ENCODE measurements around the gene OR4M1. TPM values are rescaled to one million over a fixed set of nuclear protein-coding genes. Genes with fewer than 3 reads are reported as not detected.

Gene OR4M1
- total and polyA plus RNA-seq, 9 of the 15 experiments (the other 6 are each of a cell fraction or from before 2014, with no cell fraction given): not detected

- TF ChIP-seq MGA (IDR thresholded peaks at IDR 0.05) (no peak), ZNF253 (CRISPR knock-in tag; conservative IDR thresholded peaks at IDR 0.05) (no peak), TEAD4 (IDR thresholded peaks at IDR 0.05; ENCODE audit: low read length) (no peak), TEAD4 (CRISPR knock-in tag; IDR thresholded peaks at IDR 0.05; ENCODE audit: borderline replicate concordance) (no peak), EZH2 (IDR thresholded peaks at IDR 0.05; ENCODE audit: borderline replicate concordance, low read depth, low read length) (no peak), XRCC5 (IDR thresholded peaks at IDR 0.05; ENCODE audit: low read depth, low read length) (no peak), ZNF79 (CRISPR knock-in tag; IDR thresholded peaks at IDR 0.05; ENCODE audit: low read depth) (no peak)
Measured at GRCh38 chr14:19729359-19729758, 43.9 kb upstream of the OR4M1 start (continued).
